Bronchial epithelial cell (primary cell): Measurements from ENCODE around the gene CEP131. TPM values are rescaled to one million over a fixed set of nuclear protein-coding genes. Genes with fewer than 3 reads are reported as not detected.

Experiments used
- DNase-seq: peaks from one replicate; pipeline ENCODE4 v3.0.0-alpha.2; 2010; ENCODE audit warnings: low read depth
- FAIRE-seq: peaks from 2 replicates; lab custom pipeline; 2011; peaks lifted over from hg19 to GRCh38; lab: Jason Lieb, UNC
- H3K27me3 ChIP-seq: 2 replicates; pipeline ENCODE4 v1.5.1; 2011; ENCODE audit warnings: low read length; ENCODE audit not compliant: control insufficient read depth, insufficient read depth
- H3K36me3 ChIP-seq: 2 replicates; pipeline ENCODE4 v1.5.1; 2011; ENCODE audit warnings: low read length; ENCODE audit not compliant: control insufficient read depth, insufficient read depth
- H3K4me3 ChIP-seq: 2 replicates; pipeline ENCODE4 v1.5.1; 2011; ENCODE audit warnings: mild to moderate bottlenecking, low read depth, low read length, control low read depth
- CTCF ChIP-seq: IDR thresholded peaks from 2 replicates; pipeline ENCODE4 v1.5.1; 2011; ENCODE audit warnings: mild to moderate bottlenecking, moderate library complexity, low read length, control low read depth, inconsistent platforms; ENCODE audit not compliant: insufficient read depth, severe bottlenecking
- total RNA-seq: library from RNA; depleted of rRNA; stranded (reverse); fragments of >200 nt; gene quantifications from 2 replicates; pipeline ENCODE4 v1.2.1, GENCODE V29; 2014

Gene CEP131
- total RNA-seq, 1 donor from 2014 or later, result 9.2 TPM

- no peak for FAIRE-seq
- TF ChIP-seq CTCF, result no peak
- no peaks in the 10 kb centered on the region for H3K36me3 ChIP-seq
- H3K4me3 ChIP-seq, result no peak overlapping the region
- no peak for DNase-seq
- peaks cover 27% of the 10 kb centered on the region for H3K27me3 ChIP-seq
These were observed 59.6 kb downstream of the CEP131 start for GRCh38 chr17:81163051-81163695.

GRCh38 chr17:81162491-81162890 is 60.3 kb downstream of the CEP131 start:
- FAIRE-seq, result no peak
- Histone ChIP-seq H3K4me3 (no peak overlapping the region), H3K36me3 (no peaks in the 10 kb centered on the region), H3K27me3 (peaks cover 25% of the 10 kb centered on the region)
- no peak for DNase-seq
- TF ChIP-seq CTCF, result no peak

GRCh38 chr17:81161972-81162371 is 60.8 kb downstream of the CEP131 start:
- Histone ChIP-seq H3K36me3 (no peaks in the 10 kb centered on the region), H3K27me3 (peaks cover 23% of the 10 kb centered on the region), H3K4me3 (no peak overlapping the region)
- TF ChIP-seq CTCF, result no peak
- DNase-seq, result no peak
- FAIRE-seq, result no peak

GRCh38 chr17:81161536-81161935 is 61.2 kb downstream of the CEP131 start:
- H3K36me3 ChIP-seq, result no peaks in the 10 kb centered on the region
- peaks cover 19% of the 10 kb centered on the region for H3K27me3 ChIP-seq
- no peak overlapping the region for H3K4me3 ChIP-seq
- DNase-seq, result no peak
- no peak for TF ChIP-seq CTCF
- no peak for FAIRE-seq

- FAIRE-seq, result no peak
- peaks cover 17% of the 10 kb centered on the region for H3K27me3 ChIP-seq
- no peak for TF ChIP-seq CTCF
These were observed 61.9 kb downstream of the CEP131 start for GRCh38 chr17:81160747-81161453.

GRCh38 chr17:81160306-81160705 is 62.5 kb downstream of the CEP131 start:
- Histone ChIP-seq H3K27me3 (peaks cover 12% of the 10 kb centered on the region), H3K36me3 (no peaks in the 10 kb centered on the region), H3K4me3 (no peak overlapping the region)
- DNase-seq, result no peak
- FAIRE-seq, result no peak
- TF ChIP-seq CTCF, result no peak

More at GRCh38 chr17:81160747-81161453, 61.9 kb downstream of the CEP131 start:
- Histone ChIP-seq H3K36me3 (no peaks in the 10 kb centered on the region), H3K4me3 (no peak overlapping the region)
- DNase-seq, result no peak
